Endometrial microvascular endothelial cells (primary cell): ENCODE results near the gene DNASE1L3. TPM values are rescaled to one million over a fixed set of nuclear protein-coding genes. Genes with fewer than 3 reads are reported as not detected.
"Not testable (repeated sequence)": the region's sequence is repeated elsewhere in the genome, so short reads cannot be mapped to it uniquely, and the experiment has no call there.

Source experiments
- in situ Hi-C: cut with HindIII; loops from 2 replicates; pipeline ENCODE4 v1.10.0; 2017; ENCODE audit warnings: low sequenced_read_pairs, low pct_unique_long_range_greater_than_20kb; ENCODE audit errors: inconsistent ontology term
- total RNA-seq: library from RNA; depleted of rRNA; stranded (reverse); fragments of >200 nt; gene quantifications from one replicate; pipeline ENCODE4 v1.2.3, GENCODE V29; 2015; ENCODE audit errors: inconsistent ontology term

The DNASE1L3 gene
- total RNA-seq, 1 donor from 2014 or later = not detected

- in situ Hi-C loops = no loop called here
These were observed 4.8 kb downstream of the DNASE1L3 start for GRCh38 chr3:58205981-58206380.

- in situ Hi-C loops = no loop called here
These were observed 6.1 kb downstream of the DNASE1L3 start for GRCh38 chr3:58204720-58205119.

GRCh38 chr3:58203541-58203940 lies 7.2 kb downstream of the DNASE1L3 start:
- in situ Hi-C loops = no loop called here

GRCh38 chr3:58202917-58203360 lies 7.8 kb downstream of the DNASE1L3 start:
- in situ Hi-C loops = no loop called here

- in situ Hi-C loops = not testable (repeated sequence)
These were observed 9.3 kb downstream of the DNASE1L3 start for GRCh38 chr3:58201451-58201850.

GRCh38 chr3:58200846-58201355 lies 9.9 kb downstream of the DNASE1L3 start:
- in situ Hi-C loops = no loop called here

- in situ Hi-C loops = no loop called here
These were observed 10.6 kb downstream of the DNASE1L3 start for GRCh38 chr3:58200121-58200709.

- in situ Hi-C loops = loop anchor here (10.0 kb wide), 1 partner anchor 106 kb away; the partner anchor contains the start of genes HTD2 and RPP14
These were observed 12.0 kb downstream of the DNASE1L3 start for GRCh38 chr3:58198804-58199203.

- in situ Hi-C loops = loop anchor here (10.0 kb wide), 1 partner anchor 106 kb away; the partner anchor contains the start of genes HTD2 and RPP14
These were observed 12.4 kb downstream of the DNASE1L3 start for GRCh38 chr3:58198362-58198761.

- in situ Hi-C loops = loop anchor here (10.0 kb wide), 1 partner anchor 107 kb away; the partner anchor contains the start of genes HTD2 and RPP14
These were observed 13.2 kb downstream of the DNASE1L3 start for GRCh38 chr3:58197588-58197987.

GRCh38 chr3:58193682-58194407 lies 16.9 kb downstream of the DNASE1L3 start:
- in situ Hi-C loops = loop anchor here (10.0 kb wide), 1 partner anchor 111 kb away; the partner anchor contains the start of genes HTD2 and RPP14

- in situ Hi-C loops = loop anchor here (10.0 kb wide), 1 partner anchor 113 kb away; the partner anchor contains the start of genes HTD2 and RPP14
These were observed 18.7 kb downstream of the DNASE1L3 start for GRCh38 chr3:58192069-58192468.

- in situ Hi-C loops = loop anchor here (10.0 kb wide), 1 partner anchor 113 kb away; the partner anchor contains the start of genes HTD2 and RPP14
These were observed 19.3 kb downstream of the DNASE1L3 start for GRCh38 chr3:58191361-58191991.

- in situ Hi-C loops = loop anchor here (10.0 kb wide), 1 partner anchor 114 kb away; the partner anchor contains the start of genes HTD2 and RPP14
These were observed 19.9 kb downstream of the DNASE1L3 start for GRCh38 chr3:58190882-58191281.

- in situ Hi-C loops = loop anchor here (10.0 kb wide), 1 partner anchor 115 kb away; the partner anchor contains the start of genes HTD2 and RPP14
These were observed 20.5 kb downstream of the DNASE1L3 start for GRCh38 chr3:58190291-58190690.

GRCh38 chr3:58189691-58190090 lies 21.1 kb downstream of the DNASE1L3 start:
- in situ Hi-C loops = loop anchor here (10.0 kb wide), 1 partner anchor 115 kb away; the partner anchor contains the start of genes HTD2 and RPP14

GRCh38 chr3:58188921-58189451 lies 21.8 kb downstream of the DNASE1L3 start:
- in situ Hi-C loops = no loop called here

- in situ Hi-C loops = no loop called here
These were observed 22.6 kb downstream of the DNASE1L3 start for GRCh38 chr3:58188173-58188564.

- in situ Hi-C loops = no loop called here
These were observed 25.8 kb downstream of the DNASE1L3 start for GRCh38 chr3:58184982-58185360.
